CD14-positive monocyte (primary cell): ENCODE data around the gene ACVR1B. TPM values are rescaled to one million over a fixed set of nuclear protein-coding genes. Genes with fewer than 3 reads are reported as not detected.

Source experiments
- DNase-seq, 3 donors: peaks; one replicate each; pipeline ENCODE4 v3.0.0-alpha.2; 2011 to 2022
- H2AFZ ChIP-seq: 2 replicates; pipeline ENCODE4 v1.6.0; 2012; ENCODE audit warnings: mild to moderate bottlenecking, low read depth, low read length, inconsistent platforms; ENCODE audit not compliant: insufficient read depth, poor library complexity, severe bottlenecking
- H3K27ac ChIP-seq, 2 donors: 1 replicate in 1 of 2; 2 replicates in 1 of 2; pipeline ENCODE4 v1.5.1; 2012 to 2013; ENCODE audit warnings: low read length in 2 of 2, control low read depth in 1 of 2, inconsistent platforms in 1 of 2, low read depth in 1 of 2, mild to moderate bottlenecking in 1 of 2
- H3K27me3 ChIP-seq, 2 donors: one replicate each; pipeline versions ENCODE4 v1.6.0 to v1.6.1; 2011 to 2013; ENCODE audit warnings: low read length in 2 of 2; ENCODE audit not compliant: control insufficient read depth in 2 of 2, insufficient read depth in 2 of 2
- H3K36me3 ChIP-seq, 2 donors: replicated peaks in 1 of 2; 1 replicate in 1 of 2; 2 replicates in 1 of 2; pipeline versions ENCODE4 v1.5.1 to v1.6.1; 2012 to 2013; ENCODE audit warnings: low read length in 2 of 2, control low read depth in 1 of 2, inconsistent platforms in 1 of 2, mild to moderate bottlenecking in 1 of 2; ENCODE audit not compliant: insufficient read depth in 2 of 2, control insufficient read depth in 1 of 2
- H3K4me1 ChIP-seq, 2 donors: 1 replicate in 1 of 2; 2 replicates in 1 of 2; pipeline versions ENCODE4 v1.5.1 to v1.6.1; 2012 to 2013; ENCODE audit warnings: low read length in 2 of 2, control low read depth in 1 of 2, inconsistent platforms in 1 of 2, mild to moderate bottlenecking in 1 of 2, moderate library complexity in 1 of 2; ENCODE audit not compliant: insufficient read depth in 2 of 2, control insufficient read depth in 1 of 2
- H3K4me2 ChIP-seq: replicated peaks from 2 replicates; pipeline ENCODE3; 2012; ENCODE audit warnings: low read length, moderate library complexity, mild to moderate bottlenecking; ENCODE audit not compliant: poor library complexity, severe bottlenecking; ENCODE audit errors: extremely low read depth
- H3K4me3 ChIP-seq, 3 experiments: fragments of 200-600 bp in 1 of 3; sonication (generic) in 1 of 3; replicated peaks in 1 of 3; 1 replicate in 2 of 3; 2 replicates in 1 of 3; pipeline ENCODE4 v1.5.1; 2011 to 2013; ENCODE audit warnings: low read length in 3 of 3, mild to moderate bottlenecking in 3 of 3, control low read depth in 2 of 3, low read depth in 2 of 3, inconsistent platforms in 1 of 3, moderate library complexity in 1 of 3
- H3K79me2 ChIP-seq: 2 replicates; pipeline ENCODE4 v1.6.0; 2012; ENCODE audit warnings: mild to moderate bottlenecking, control low read depth, inconsistent platforms, low read length, moderate library complexity; ENCODE audit not compliant: insufficient read depth
- H3K9ac ChIP-seq: 2 replicates; pipeline ENCODE4 v1.6.0; 2017; ENCODE audit warnings: low read length, mild to moderate bottlenecking; ENCODE audit not compliant: insufficient read depth, poor library complexity, severe bottlenecking
- H3K9me3 ChIP-seq, 2 donors: replicated peaks in 1 of 2; 1 replicate in 1 of 2; 2 replicates in 1 of 2; pipeline versions ENCODE4 v1.5.1 to v1.6.1; 2012 to 2013; ENCODE audit warnings: low read length in 2 of 2, control low read depth in 1 of 2; ENCODE audit not compliant: control insufficient read depth in 1 of 2, insufficient read depth in 1 of 2
- H4K20me1 ChIP-seq: 2 replicates; pipeline ENCODE4 v1.6.0; 2012; ENCODE audit warnings: mild to moderate bottlenecking, low read length, control low read depth, moderate library complexity; ENCODE audit not compliant: insufficient read depth
- H3K27ac Mint-ChIP-seq, 7 donors: one replicate each; pipeline ENCODE4 v1.8.0; 2020; ENCODE audit warnings: mild to moderate bottlenecking in 7 of 7, mixed read lengths in 7 of 7, moderate library complexity in 6 of 7, inconsistent platforms in 2 of 7
- H3K27me3 Mint-ChIP-seq, 3 donors: one replicate each; pipeline ENCODE4 v1.8.0; 2021 to 2022; ENCODE audit warnings: low read depth in 3 of 3, mild to moderate bottlenecking in 3 of 3, mixed read lengths in 3 of 3, moderate library complexity in 3 of 3, inconsistent platforms in 1 of 3
- H3K36me3 Mint-ChIP-seq, 2 donors: one replicate each; pipeline ENCODE4 v1.8.0; 2020; ENCODE audit warnings: mixed read lengths in 2 of 2, inconsistent platforms in 1 of 2, mild to moderate bottlenecking in 1 of 2
- H3K4me1 Mint-ChIP-seq: one replicate; pipeline ENCODE4 v1.8.0; 2020; ENCODE audit warnings: mild to moderate bottlenecking, mixed read lengths
- H3K4me3 Mint-ChIP-seq, 2 donors: one replicate each; pipeline ENCODE4 v1.8.0; 2020; ENCODE audit warnings: mild to moderate bottlenecking in 2 of 2, mixed read lengths in 2 of 2, moderate library complexity in 1 of 2
- H3K9me3 Mint-ChIP-seq, 7 donors: one replicate each; pipeline ENCODE4 v1.8.0; 2020 to 2022; ENCODE audit warnings: mixed read lengths in 7 of 7, mild to moderate bottlenecking in 6 of 7, moderate library complexity in 6 of 7, inconsistent platforms in 2 of 7
- CTCF ChIP-seq: fragments of 200-600 bp; IDR thresholded peaks from one replicate; pipeline ENCODE4 v1.8.0; 2022; ENCODE audit warnings: antibody characterized with exemption, mild to moderate bottlenecking
- WGBS: methylation state at CpG from one replicate; pipeline ENCODE4 v1.1.5; 2013; ENCODE audit warnings: missing lambda C conversion rate; ENCODE audit not compliant: insufficient coverage; 5-methylcytosine and 5-hydroxymethylcytosine counted together
- intact Hi-C, 2 donors: fragments of 100-400 bp; cut with micrococcal nuclease; formaldehyde crosslinking; loops; one replicate each; pipeline versions ENCODE4 v1.15.0 to v1.15.1; 2023
- polyA plus RNA-seq, 3 donors: library from polyadenylated mRNA; depleted of rRNA in 1 of 3; unstranded in 2 of 3; stranded (reverse) in 1 of 3; fragments of 300-500 nt in 2 of 3; fragments of >200 nt in 1 of 3; fragmentation: Illumina TruSeq in 2 of 3; gene quantifications; 1 replicate in 2 of 3; 2 replicates in 1 of 3; pipeline ENCODE4 v1.2.3, GENCODE V29; 2012 to 2021

Gene ACVR1B
- polyA plus RNA-seq, 3 donors = 1.8 to 18.5 (median 3.9) TPM

- Histone ChIP-seq H3K4me2 (peak overlapping the region; percentile 17), H3K9ac (no peak overlapping the region), H4K20me1 (peaks cover 76% of the 10 kb centered on the region), H3K4me3 (no peak overlapping the region), H3K9me3 (peaks cover 0 to 4% of the 10 kb centered on the region in 2 donors), H3K36me3 (peaks cover 10 to 25% of the 10 kb centered on the region in 2 donors), H3K79me2 (peaks cover 100% of the 10 kb centered on the region), H3K4me1 (peaks cover 49 to 58% of the 10 kb centered on the region in 2 donors), H2AFZ (no peak overlapping the region), H3K27ac (peak overlapping the region in 1 of 2 donors; percentile 44), H3K27me3 (no peaks in the 10 kb centered on the region)
- Mint-ChIP-seq H3K36me3 (peaks cover 43 to 53% of the 10 kb centered on the region in 2 donors), H3K9me3 (peaks cover 0 to 4% (median 2%) of the 10 kb centered on the region in 7 donors), H3K27ac (peak overlapping the region in 1 of 7 donors; percentile 52), H3K27me3 (no peaks in the 10 kb centered on the region), H3K4me3 (no peak overlapping the region), H3K4me1 (peaks cover 80% of the 10 kb centered on the region)
- DNase-seq = no peak
- TF ChIP-seq CTCF = no peak
- WGBS = 98% methylated on average over 13 of the region's 13 CpGs
- intact Hi-C loops = loop anchor here in 1 of 2 donors (5.0 kb wide), 1 partner anchor 36 kb away; no protein-coding TSS in a partner anchor
These were observed 7.0 kb downstream of the ACVR1B start for GRCh38 chr12:51958542-51958941.

GRCh38 chr12:51959211-51959610 is 7.7 kb downstream of the ACVR1B start:
- DNase-seq = peak in 1 of 3 donors; percentile 15
- Histone ChIP-seq H3K9ac (no peak overlapping the region), H3K27ac (peak overlapping the region in 1 of 2 donors; percentile 44), H3K4me3 (no peak overlapping the region), H3K36me3 (peaks cover 10 to 29% of the 10 kb centered on the region in 2 donors), H3K27me3 (no peaks in the 10 kb centered on the region), H3K4me2 (peak overlapping the region; percentile 17), H3K4me1 (peaks cover 42 to 52% of the 10 kb centered on the region in 2 donors), H3K79me2 (peaks cover 100% of the 10 kb centered on the region), H4K20me1 (peaks cover 82% of the 10 kb centered on the region), H2AFZ (no peak overlapping the region), H3K9me3 (peaks cover 0 to 4% of the 10 kb centered on the region in 2 donors)
- no peak for TF ChIP-seq CTCF
- 5% methylated on average over 2 of the region's 3 CpGs for whole genome bisulfite sequencing
- Mint-ChIP-seq H3K27me3 (no peaks in the 10 kb centered on the region), H3K4me1 (peaks cover 73% of the 10 kb centered on the region), H3K27ac (peak overlapping the region in 5 of 7 donors; percentile 18 to 78 (median 65)), H3K4me3 (peak overlapping the region; percentile 39 to 55), H3K9me3 (peaks cover 0 to 4% (median 2%) of the 10 kb centered on the region in 7 donors), H3K36me3 (peaks cover 45 to 58% of the 10 kb centered on the region in 2 donors)
- intact Hi-C loops = loop anchor here in 1 of 2 donors (5.0 kb wide), 1 partner anchor 37 kb away; no protein-coding TSS in a partner anchor
